GM12892 (cell line): Measurements from ENCODE around the gene EMC8.

Source experiments
- POLR2AphosphoS5 ChIP-seq: IDR thresholded peaks from 2 replicates; pipeline ENCODE4 v1.6.1; 2011; ENCODE audit warnings: low read depth, low read length, control low read depth
- TAF1 ChIP-seq: IDR thresholded peaks from 2 replicates; pipeline ENCODE4 v1.6.1; 2011; ENCODE audit warnings: low read depth, mild to moderate bottlenecking, control low read depth, low read length, borderline replicate concordance

DNA sequence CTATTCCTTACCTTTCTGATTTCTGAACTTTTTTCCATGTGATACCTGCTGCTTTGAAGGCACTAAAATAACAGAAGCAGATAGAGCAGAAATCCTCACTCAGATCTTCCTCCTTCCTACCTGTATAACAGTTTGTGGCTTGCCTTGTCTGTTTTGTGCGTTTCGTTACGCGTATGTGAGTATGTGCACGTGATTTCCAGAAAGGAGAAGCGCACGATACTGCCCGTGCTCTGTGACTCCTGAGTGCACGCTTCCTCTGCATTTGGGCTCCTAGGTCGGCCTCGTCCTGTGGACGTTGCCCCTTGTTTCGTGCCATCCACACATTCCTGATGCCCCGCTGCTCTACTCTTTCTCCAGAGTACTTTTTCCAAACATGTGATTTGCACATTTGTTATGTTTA, 4.2 kb upstream of the EMC8 start:
- no peak for TF ChIP-seq TAF1
- 0 out of 2 replicates have a peak, but pooled peaks have one; percentile 37 for TF ChIP-seq POLR2AphosphoS5
